NCI-H2107 treated with DMSO at 0.1 percent for 48 hours (cell line): ENCODE results near the gene MAGEA11.
"Not testable (repeated sequence)": the region's sequence is repeated elsewhere in the genome, so short reads cannot be mapped to it uniquely, and the experiment has no call there.

Experiments used
- DNase-seq: peaks from one replicate; lab custom pipeline; 2025; ENCODE audit not compliant: unreplicated experiment; lab: John Stamatoyannopoulos, UW

Gene MAGEA11

GRCh38 chrX:149716632-149717031 lies 4.8 kb downstream of the MAGEA11 start:
- DNase-seq: no peak

GRCh38 chrX:149717803-149718202 lies 5.9 kb downstream of the MAGEA11 start:
- no peak for DNase-seq

- no peak for DNase-seq
These were observed 6.9 kb downstream of the MAGEA11 start for GRCh38 chrX:149718757-149719156.

- no peak for DNase-seq
These were observed 8.3 kb downstream of the MAGEA11 start for GRCh38 chrX:149720021-149720689.

GRCh38 chrX:149721241-149721640 lies 9.4 kb downstream of the MAGEA11 start:
- not testable (repeated sequence) for DNase-seq

GRCh38 chrX:149721778-149722177 lies 9.9 kb downstream of the MAGEA11 start:
- DNase-seq: no peak

GRCh38 chrX:149723583-149724118 lies 11.8 kb downstream of the MAGEA11 start:
- DNase-seq: not testable (repeated sequence)

GRCh38 chrX:149727308-149727707 lies 15.4 kb downstream of the MAGEA11 start:
- DNase-seq: not testable (repeated sequence)

- not testable (repeated sequence) for DNase-seq
These were observed 30.4 kb downstream of the MAGEA11 start for GRCh38 chrX:149742269-149742668.

- DNase-seq: not testable (repeated sequence)
These were observed 34.6 kb downstream of the MAGEA11 start for GRCh38 chrX:149746390-149747007.

GRCh38 chrX:149757206-149758067 lies 45.6 kb downstream of the MAGEA11 start:
- no peak for DNase-seq

- DNase-seq: no peak
These were observed 46.3 kb downstream of the MAGEA11 start for GRCh38 chrX:149758068-149758714.

- DNase-seq: not testable (repeated sequence)
These were observed 46.8 kb downstream of the MAGEA11 start for GRCh38 chrX:149758715-149759078.

- DNase-seq: no peak
These were observed 48.0 kb downstream of the MAGEA11 start for GRCh38 chrX:149759824-149760223.

- no peak for DNase-seq
These were observed 49.1 kb downstream of the MAGEA11 start for GRCh38 chrX:149760965-149761364.

- not testable (repeated sequence) for DNase-seq
These were observed 50.2 kb downstream of the MAGEA11 start for GRCh38 chrX:149761858-149762674.

- DNase-seq: no peak
These were observed 51.1 kb downstream of the MAGEA11 start for GRCh38 chrX:149762696-149763614.
